Measurements from ENCODE around the gene FNDC5. TPM values are rescaled to one million over a fixed set of nuclear protein-coding genes. Genes with fewer than 3 reads are reported as not detected.

Gene FNDC5
- polyA plus RNA-seq, 1 donor (not counting 4 experiments of a cell fraction or from before 2014, with no cell fraction given), result not detected

DNA sequence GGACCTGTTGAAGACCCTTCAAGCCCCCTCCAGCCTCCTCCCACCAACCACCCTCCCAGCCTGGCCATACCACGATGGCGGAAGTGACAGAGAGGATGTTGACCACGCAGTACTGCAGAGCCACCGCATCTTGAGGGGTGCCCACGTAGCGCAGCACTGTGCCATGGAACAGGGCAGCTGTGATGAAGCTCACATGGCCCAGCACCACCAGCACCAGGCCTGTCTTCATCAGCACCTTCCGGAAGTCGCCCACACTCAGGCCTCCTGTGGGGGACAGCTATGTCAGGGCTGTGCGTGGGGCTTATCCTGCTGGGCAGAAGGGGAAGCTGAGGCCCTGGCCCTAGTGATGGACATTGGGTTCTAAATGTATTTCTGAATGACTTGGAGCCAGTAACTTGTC, 27.3 kb upstream of the FNDC5 start:
- Histone ChIP-seq H2AFZ (ENCODE audit: control insufficient read depth, low read length) (no peak overlapping the region), H3K9me3 (ENCODE audit: control insufficient read depth, low read depth, low read length) (no peaks in the 10 kb centered on the region), H4K20me1 (ENCODE audit: control insufficient read depth, extremely low read depth, insufficient read depth, low read length) (no peaks in the 10 kb centered on the region), H3K9ac (ENCODE audit: control insufficient read depth, extremely low read depth, insufficient read depth, low read length) (no peak overlapping the region), H3K79me2 (ENCODE audit: control insufficient read depth, insufficient read depth, low read length) (peaks cover 9% of the 10 kb centered on the region), H3K27ac (ENCODE audit: control insufficient read depth, insufficient read depth, low read length) (no peak overlapping the region), H3K36me3 (ENCODE audit: control insufficient read depth in 2 of 2, extremely low read depth in 1 of 2, insufficient read depth in 2 of 2, low read length in 2 of 2) (peaks cover 2 to 19% of the 10 kb centered on the region in 2 experiments), H3K4me2 (ENCODE audit: control insufficient read depth, extremely low read depth, insufficient read depth, low read depth, low read length) (no peak overlapping the region), H3K4me3 (ENCODE audit: control insufficient read depth in 2 of 3, extremely low read depth in 1 of 3, insufficient read depth in 2 of 3, low read depth in 1 of 3, low read length in 3 of 3) (no peak overlapping the region), H3K4me1 (ENCODE audit: control insufficient read depth, extremely low read depth, insufficient read depth, low read length) (peaks cover 35% of the 10 kb centered on the region), H3K9me1 (ENCODE audit: control insufficient read depth, extremely low read depth, insufficient read depth, low read length) (no peaks in the 10 kb centered on the region), H3K27me3 (ENCODE audit: control insufficient read depth, extremely low read depth, insufficient read depth, low read length) (no peaks in the 10 kb centered on the region)
- TF ChIP-seq, protein P1, sequence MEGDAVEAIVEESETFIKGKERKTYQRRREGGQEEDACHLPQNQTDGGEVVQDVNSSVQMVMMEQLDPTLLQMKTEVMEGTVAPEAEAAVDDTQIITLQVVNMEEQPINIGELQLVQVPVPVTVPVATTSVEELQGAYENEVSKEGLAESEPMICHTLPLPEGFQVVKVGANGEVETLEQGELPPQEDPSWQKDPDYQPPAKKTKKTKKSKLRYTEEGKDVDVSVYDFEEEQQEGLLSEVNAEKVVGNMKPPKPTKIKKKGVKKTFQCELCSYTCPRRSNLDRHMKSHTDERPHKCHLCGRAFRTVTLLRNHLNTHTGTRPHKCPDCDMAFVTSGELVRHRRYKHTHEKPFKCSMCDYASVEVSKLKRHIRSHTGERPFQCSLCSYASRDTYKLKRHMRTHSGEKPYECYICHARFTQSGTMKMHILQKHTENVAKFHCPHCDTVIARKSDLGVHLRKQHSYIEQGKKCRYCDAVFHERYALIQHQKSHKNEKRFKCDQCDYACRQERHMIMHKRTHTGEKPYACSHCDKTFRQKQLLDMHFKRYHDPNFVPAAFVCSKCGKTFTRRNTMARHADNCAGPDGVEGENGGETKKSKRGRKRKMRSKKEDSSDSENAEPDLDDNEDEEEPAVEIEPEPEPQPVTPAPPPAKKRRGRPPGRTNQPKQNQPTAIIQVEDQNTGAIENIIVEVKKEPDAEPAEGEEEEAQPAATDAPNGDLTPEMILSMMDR (optimal IDR thresholded peaks at IDR 0.05 in 1 of 3, IDR thresholded peaks at IDR 0.05 in 1 of 3, conservative IDR thresholded peaks at IDR 0.05 in 1 of 3; ENCODE audit: extremely low read depth in 1 of 3, insufficient read depth in 2 of 3, low read length in 3 of 3), result no peak
- TF ChIP-seq EZH2 (IDR thresholded peaks at IDR 0.05; ENCODE audit: low read length), result no peak
- DNase-seq (ENCODE audit: low read depth, low spot score) (no peak), FAIRE-seq (no peak)
- dilution Hi-C loops (cut with MboI; ENCODE audit: extremely low pct_ligation_motif_present, low sequenced_read_pairs), result no loop called here

DNA sequence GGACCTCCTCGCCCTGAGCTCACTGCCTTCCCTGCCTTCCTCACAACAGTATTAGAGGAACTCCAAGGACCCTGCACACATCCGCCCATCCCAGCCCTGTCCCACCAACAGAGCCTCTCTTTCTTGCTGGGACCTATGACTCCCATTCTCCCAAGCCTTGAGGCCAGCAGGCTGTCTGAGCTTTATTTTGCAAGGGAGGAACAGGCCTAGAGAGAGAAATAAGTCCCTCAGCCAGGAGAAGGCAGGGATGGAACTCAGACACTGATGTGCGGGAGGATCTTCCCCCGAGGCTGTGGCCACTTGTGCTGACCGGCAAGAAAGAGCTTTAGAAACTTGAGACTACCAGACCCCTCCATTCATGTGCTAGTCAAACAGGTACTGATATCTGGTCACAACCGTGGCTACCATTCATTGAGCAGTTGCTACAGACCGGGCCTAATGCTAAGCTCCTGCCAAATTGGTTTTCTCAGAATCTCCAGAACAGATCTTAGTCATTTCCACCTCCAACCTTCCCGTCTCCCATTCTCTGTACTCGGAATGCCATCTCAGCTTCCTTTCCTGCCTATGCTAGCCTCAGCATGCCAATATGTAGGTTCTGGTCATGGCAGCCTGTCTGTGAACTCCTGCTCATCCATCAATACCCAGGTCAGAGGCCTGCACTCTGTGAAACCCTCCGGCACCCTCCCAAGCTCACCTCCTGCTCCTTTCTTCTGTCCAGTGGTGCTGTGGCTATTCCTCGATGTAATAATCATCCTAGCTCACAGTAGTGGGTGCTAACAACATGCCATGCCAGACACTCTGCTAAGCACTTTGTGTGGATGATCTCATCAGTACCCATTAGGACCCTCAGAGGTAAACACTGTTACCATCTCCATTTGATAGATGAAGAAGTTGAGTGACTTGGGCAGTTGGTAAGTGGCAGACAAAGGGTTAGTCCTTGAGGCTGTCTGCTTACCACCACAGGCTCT, 26.7 kb upstream of the FNDC5 start:
- peak; percentile 99 for FAIRE-seq
- no peak for DNase-seq (ENCODE audit: low read depth, low spot score)
- H2AFZ ChIP-seq (ENCODE audit: control insufficient read depth, low read length), result no peak overlapping the region

More for the DNA sequence above, 26.7 kb upstream of the FNDC5 start:
- dilution Hi-C loops (cut with MboI; ENCODE audit: extremely low pct_ligation_motif_present, low sequenced_read_pairs), result no loop called here
- peaks cover 35% of the 10 kb centered on the region for H3K4me1 ChIP-seq (ENCODE audit: control insufficient read depth, extremely low read depth, insufficient read depth, low read length)
- H3K79me2 ChIP-seq (ENCODE audit: control insufficient read depth, insufficient read depth, low read length), result peaks cover 9% of the 10 kb centered on the region
- H3K9me1 ChIP-seq (ENCODE audit: control insufficient read depth, extremely low read depth, insufficient read depth, low read length), result no peaks in the 10 kb centered on the region
- H3K4me2 ChIP-seq (ENCODE audit: control insufficient read depth, extremely low read depth, insufficient read depth, low read depth, low read length), result peak overlapping the region; percentile 42
- H3K36me3 ChIP-seq (ENCODE audit: control insufficient read depth in 2 of 2, extremely low read depth in 1 of 2, insufficient read depth in 2 of 2, low read length in 2 of 2), result peaks cover 2 to 19% of the 10 kb centered on the region in 2 experiments
- H3K9ac ChIP-seq (ENCODE audit: control insufficient read depth, extremely low read depth, insufficient read depth, low read length), result no peak overlapping the region
- no peak overlapping the region for H3K4me3 ChIP-seq (ENCODE audit: control insufficient read depth in 2 of 3, extremely low read depth in 1 of 3, insufficient read depth in 2 of 3, low read depth in 1 of 3, low read length in 3 of 3)
- TF ChIP-seq EZH2 (IDR thresholded peaks at IDR 0.05; ENCODE audit: low read length), result no peak
- TF ChIP-seq, protein P1 (optimal IDR thresholded peaks at IDR 0.05 in 1 of 3, IDR thresholded peaks at IDR 0.05 in 1 of 3, conservative IDR thresholded peaks at IDR 0.05 in 1 of 3; ENCODE audit: extremely low read depth in 1 of 3, insufficient read depth in 2 of 3, low read length in 3 of 3), result no peak
- H3K27ac ChIP-seq (ENCODE audit: control insufficient read depth, insufficient read depth, low read length), result peak overlapping the region; percentile 19
- H3K27me3 ChIP-seq (ENCODE audit: control insufficient read depth, extremely low read depth, insufficient read depth, low read length), result peaks cover 4% of the 10 kb centered on the region
- no peaks in the 10 kb centered on the region for H4K20me1 ChIP-seq (ENCODE audit: control insufficient read depth, extremely low read depth, insufficient read depth, low read length)
- no peaks in the 10 kb centered on the region for H3K9me3 ChIP-seq (ENCODE audit: control insufficient read depth, low read depth, low read length)

Measured in keratinocyte (primary cell).